Transverse colon (tissue), 4 donors: ENCODE measurements around the gene AHSG.

ENCODE experiments used
- EP300 ChIP-seq: sonication (generic); formaldehyde crosslinking; IDR thresholded peaks from one replicate; pipeline ENCODE4 v1.6.1; 2017; ENCODE audit warnings: antibody characterized with exemption, low read depth
- POLR2A ChIP-seq: fragments of 450-650 bp; IDR thresholded peaks from one replicate; pipeline ENCODE4 v1.6.1; 2016; ENCODE audit warnings: antibody characterized with exemption, mild to moderate bottlenecking, moderate library complexity
- POLR2AphosphoS5 ChIP-seq, 3 donors: sonication (generic); formaldehyde crosslinking; IDR thresholded peaks; one replicate each; pipeline ENCODE4 v1.6.1; 2016; ENCODE audit warnings: antibody characterized with exemption in 3 of 3
- TF ChIP-seq, protein P1 (sequence below), 5 experiments: fragments of 200-600 bp in 3 of 5; fragments of 450-650 bp in 2 of 5; sonication (generic) in 3 of 5; IDR thresholded peaks; 1 replicate in 2 of 5; 2 replicates in 3 of 5; pipeline ENCODE4 v1.5.1; 2016 to 2017; ENCODE audit warnings: antibody characterized with exemption in 5 of 5, inconsistent platforms in 3 of 5, mild to moderate bottlenecking in 2 of 5, moderate library complexity in 1 of 5

DNA sequence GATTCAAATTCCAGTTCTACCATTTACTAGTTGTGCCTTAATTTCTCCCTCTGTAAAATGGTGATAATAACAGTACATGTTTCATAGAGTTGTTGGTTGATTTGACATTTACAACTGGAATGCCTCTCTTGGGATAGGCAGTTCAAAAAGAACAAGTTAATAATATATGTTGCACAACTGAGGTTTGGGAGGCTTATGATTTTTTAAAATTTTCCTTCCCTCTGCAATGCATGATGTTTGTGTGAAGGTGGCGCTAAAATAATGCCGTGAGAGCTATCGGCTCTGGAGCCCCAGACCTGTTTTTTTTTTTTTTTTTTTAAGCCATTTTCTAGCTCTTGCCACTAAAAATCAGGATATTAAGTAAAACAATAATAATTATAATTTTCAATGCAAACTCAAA, 23.7 kb upstream of the AHSG start:
- TF ChIP-seq, protein P1, sequence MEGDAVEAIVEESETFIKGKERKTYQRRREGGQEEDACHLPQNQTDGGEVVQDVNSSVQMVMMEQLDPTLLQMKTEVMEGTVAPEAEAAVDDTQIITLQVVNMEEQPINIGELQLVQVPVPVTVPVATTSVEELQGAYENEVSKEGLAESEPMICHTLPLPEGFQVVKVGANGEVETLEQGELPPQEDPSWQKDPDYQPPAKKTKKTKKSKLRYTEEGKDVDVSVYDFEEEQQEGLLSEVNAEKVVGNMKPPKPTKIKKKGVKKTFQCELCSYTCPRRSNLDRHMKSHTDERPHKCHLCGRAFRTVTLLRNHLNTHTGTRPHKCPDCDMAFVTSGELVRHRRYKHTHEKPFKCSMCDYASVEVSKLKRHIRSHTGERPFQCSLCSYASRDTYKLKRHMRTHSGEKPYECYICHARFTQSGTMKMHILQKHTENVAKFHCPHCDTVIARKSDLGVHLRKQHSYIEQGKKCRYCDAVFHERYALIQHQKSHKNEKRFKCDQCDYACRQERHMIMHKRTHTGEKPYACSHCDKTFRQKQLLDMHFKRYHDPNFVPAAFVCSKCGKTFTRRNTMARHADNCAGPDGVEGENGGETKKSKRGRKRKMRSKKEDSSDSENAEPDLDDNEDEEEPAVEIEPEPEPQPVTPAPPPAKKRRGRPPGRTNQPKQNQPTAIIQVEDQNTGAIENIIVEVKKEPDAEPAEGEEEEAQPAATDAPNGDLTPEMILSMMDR (IDR thresholded peaks at IDR 0.05), result peak in 1 of 5 experiments; percentile 4
- no peak for TF ChIP-seq EP300
- TF ChIP-seq POLR2AphosphoS5 (IDR thresholded peaks at IDR 0.05), result no peak
- no peak for TF ChIP-seq POLR2A
